Erythroblast (primary cell): Measurements from ENCODE around the gene COA8.

Source experiments
- GATA1 ChIP-seq: IDR thresholded peaks from 2 replicates; pipeline ENCODE4 v1.6.1; 2011; ENCODE audit warnings: low read depth, mild to moderate bottlenecking, control low read depth, low read length, moderate library complexity
- POLR2A ChIP-seq: IDR thresholded peaks from 2 replicates; pipeline ENCODE4 v1.6.1; 2011; ENCODE audit warnings: mild to moderate bottlenecking, low read length

DNA sequence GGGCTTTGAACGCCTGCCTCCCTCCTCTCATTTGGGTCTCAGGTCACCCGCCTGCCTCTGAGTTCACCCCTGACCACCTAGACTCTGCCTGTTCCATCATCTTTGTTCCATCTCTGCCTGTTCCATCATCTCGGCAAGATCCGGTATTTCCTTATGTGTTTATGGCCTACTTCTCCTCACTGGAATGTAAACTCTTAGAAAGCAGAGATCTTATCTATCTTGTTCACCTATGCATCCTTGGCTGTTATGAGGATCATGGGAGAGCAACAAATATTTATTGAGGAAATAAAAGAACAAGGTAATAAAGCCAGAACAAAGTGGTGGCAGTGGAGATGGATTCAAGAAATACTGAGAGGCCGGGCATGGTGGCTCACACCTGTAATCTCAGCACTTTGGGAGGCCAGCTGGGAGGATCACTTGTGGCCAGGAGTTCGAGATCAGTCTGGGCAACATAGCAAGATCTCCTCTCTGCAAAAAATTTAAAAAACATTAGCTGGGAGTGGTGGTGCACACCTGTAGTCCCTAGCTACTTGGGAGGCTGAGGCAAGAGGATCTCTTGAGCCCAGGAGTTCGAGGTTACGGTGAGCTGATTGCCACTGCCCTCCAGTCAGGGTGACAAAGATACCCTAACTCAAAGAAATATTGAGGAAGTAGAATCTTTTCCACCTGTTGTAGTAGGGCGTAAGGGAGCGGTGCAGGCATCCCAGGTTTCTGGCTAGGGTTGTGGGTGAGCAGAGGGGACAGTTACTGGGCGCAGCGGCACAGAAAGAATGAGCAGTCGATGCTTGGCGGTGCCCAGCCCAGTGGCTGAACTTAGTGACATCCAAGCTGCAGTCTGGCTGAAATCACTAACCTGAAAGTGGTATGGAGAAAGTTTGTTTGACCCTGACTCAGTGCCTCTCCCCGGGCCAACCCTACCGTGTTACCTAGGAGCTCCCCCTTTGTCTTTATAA lies 64.6 kb downstream of the COA8 start:
- no peak for TF ChIP-seq POLR2A
- no peak for TF ChIP-seq GATA1
